ENCODE measurements around the gene ZNF584.

DNA sequence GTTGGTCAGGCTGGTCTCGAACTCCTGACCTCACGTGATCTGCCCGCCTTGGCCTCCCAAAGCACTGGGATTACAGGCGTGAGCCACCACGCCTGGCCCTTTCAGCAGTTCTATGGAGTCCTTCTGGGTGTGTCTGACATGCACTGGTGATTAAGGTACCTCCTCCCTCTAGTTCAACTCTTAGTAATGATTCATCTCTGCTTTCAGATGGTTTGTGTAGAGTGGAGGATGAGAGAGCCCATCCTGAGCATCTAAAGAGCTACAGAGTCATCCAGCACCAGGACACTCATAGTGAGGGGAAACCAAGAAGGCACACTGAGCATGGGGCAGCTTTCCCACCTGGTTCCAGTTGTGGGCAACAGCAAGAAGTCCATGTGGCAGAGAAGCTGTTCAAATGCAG lies 8.2 kb downstream of the ZNF584 start:
- no peak for TF ChIP-seq POLR2A (IDR thresholded peaks at IDR 0.05)
- TF ChIP-seq POLR2AphosphoS5 (IDR thresholded peaks at IDR 0.05) = no peak
- TF ChIP-seq, protein P1, sequence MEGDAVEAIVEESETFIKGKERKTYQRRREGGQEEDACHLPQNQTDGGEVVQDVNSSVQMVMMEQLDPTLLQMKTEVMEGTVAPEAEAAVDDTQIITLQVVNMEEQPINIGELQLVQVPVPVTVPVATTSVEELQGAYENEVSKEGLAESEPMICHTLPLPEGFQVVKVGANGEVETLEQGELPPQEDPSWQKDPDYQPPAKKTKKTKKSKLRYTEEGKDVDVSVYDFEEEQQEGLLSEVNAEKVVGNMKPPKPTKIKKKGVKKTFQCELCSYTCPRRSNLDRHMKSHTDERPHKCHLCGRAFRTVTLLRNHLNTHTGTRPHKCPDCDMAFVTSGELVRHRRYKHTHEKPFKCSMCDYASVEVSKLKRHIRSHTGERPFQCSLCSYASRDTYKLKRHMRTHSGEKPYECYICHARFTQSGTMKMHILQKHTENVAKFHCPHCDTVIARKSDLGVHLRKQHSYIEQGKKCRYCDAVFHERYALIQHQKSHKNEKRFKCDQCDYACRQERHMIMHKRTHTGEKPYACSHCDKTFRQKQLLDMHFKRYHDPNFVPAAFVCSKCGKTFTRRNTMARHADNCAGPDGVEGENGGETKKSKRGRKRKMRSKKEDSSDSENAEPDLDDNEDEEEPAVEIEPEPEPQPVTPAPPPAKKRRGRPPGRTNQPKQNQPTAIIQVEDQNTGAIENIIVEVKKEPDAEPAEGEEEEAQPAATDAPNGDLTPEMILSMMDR (IDR thresholded peaks at IDR 0.05) = no peak

Data from sigmoid colon (tissue), 4 donors.